Measurements from ENCODE around the gene SFN.
A peak's percentile ranks its signal among the peaks of the same experiment; 100 is the strongest.

SFN gene

GRCh38 chr1:26862781-26863684 is at the start of gene SFN:
Gene SFN, plus strand, starts transcription at chr1:26863149. Its CDS starts 64 bp downstream, at chr1:26863213.
- DNase-seq (ENCODE audit: low read depth) = no peak
- H3K4me3 ChIP-seq (ENCODE audit: control insufficient read depth, low read depth, low read length) = no peak within 1 kb of the TSS
- peak; percentile 17 for TF ChIP-seq CTCF (conservative IDR thresholded peaks at IDR 0.05; ENCODE audit: control insufficient read depth, insufficient read depth, low read depth, low read length)

- no peak for TF ChIP-seq CTCF (conservative IDR thresholded peaks at IDR 0.05; ENCODE audit: control insufficient read depth, insufficient read depth, low read depth, low read length)
- DNase-seq (ENCODE audit: low read depth) = no peak
- no peak overlapping the region for H3K4me3 ChIP-seq (ENCODE audit: control insufficient read depth, low read depth, low read length)
Measured at GRCh38 chr1:26814377-26814776, 48.6 kb upstream of the SFN start.

- no peak for TF ChIP-seq CTCF (conservative IDR thresholded peaks at IDR 0.05; ENCODE audit: control insufficient read depth, insufficient read depth, low read depth, low read length)
- no peak for DNase-seq (ENCODE audit: low read depth)
Measured at GRCh38 chr1:26814893-26815292, 48.1 kb upstream of the SFN start.

GRCh38 chr1:26820784-26821269 is 42.1 kb upstream of the SFN start:
- no peak for TF ChIP-seq CTCF (conservative IDR thresholded peaks at IDR 0.05; ENCODE audit: control insufficient read depth, insufficient read depth, low read depth, low read length)
- DNase-seq (ENCODE audit: low read depth) = no peak

More at GRCh38 chr1:26814893-26815292, 48.1 kb upstream of the SFN start:
- H3K4me3 ChIP-seq (ENCODE audit: control insufficient read depth, low read depth, low read length) = no peak overlapping the region

GRCh38 chr1:26822737-26823395 is 40.1 kb upstream of the SFN start:
- no peak for TF ChIP-seq CTCF (conservative IDR thresholded peaks at IDR 0.05; ENCODE audit: control insufficient read depth, insufficient read depth, low read depth, low read length)
- no peak for DNase-seq (ENCODE audit: low read depth)
- no peak overlapping the region for H3K4me3 ChIP-seq (ENCODE audit: control insufficient read depth, low read depth, low read length)

More at GRCh38 chr1:26820784-26821269, 42.1 kb upstream of the SFN start:
- no peak overlapping the region for H3K4me3 ChIP-seq (ENCODE audit: control insufficient read depth, low read depth, low read length)

- TF ChIP-seq CTCF (conservative IDR thresholded peaks at IDR 0.05; ENCODE audit: control insufficient read depth, insufficient read depth, low read depth, low read length) = no peak
- DNase-seq (ENCODE audit: low read depth) = no peak
Measured at GRCh38 chr1:26824731-26825130, 38.2 kb upstream of the SFN start.

More at GRCh38 chr1:26824731-26825130, 38.2 kb upstream of the SFN start:
- H3K4me3 ChIP-seq (ENCODE audit: control insufficient read depth, low read depth, low read length) = no peak overlapping the region

All from fibroblast of mammary gland (primary cell).